SK-N-SH (cell line): ENCODE results near the gene TTC7B.

Experiments used
- CTCF ChIP-seq: fragments of 200-600 bp; sonication (generic); IDR thresholded peaks from 2 replicates; pipeline ENCODE4 v1.6.1; 2017; ENCODE audit warnings: antibody characterized with exemption, mild to moderate bottlenecking, moderate library complexity
- EZH2phosphoT487 ChIP-seq: fragments of 200-600 bp; sonication (generic); IDR thresholded peaks from 2 replicates; pipeline ENCODE4 v1.6.1; 2017; ENCODE audit warnings: low read depth, mixed run types, mild to moderate bottlenecking, antibody characterized with exemption, moderate library complexity, borderline replicate concordance
- FOSL2 ChIP-seq: IDR thresholded peaks from 2 replicates; pipeline ENCODE4 v1.4.0; 2012; ENCODE audit warnings: low read depth, mild to moderate bottlenecking, moderate library complexity, borderline replicate concordance
- FOXM1 ChIP-seq: IDR thresholded peaks from 2 replicates; pipeline ENCODE4 v1.4.0; 2012; ENCODE audit warnings: low read depth, mild to moderate bottlenecking
- POLR2AphosphoS5 ChIP-seq: IDR thresholded peaks from 2 replicates; pipeline ENCODE4 v1.6.1; 2012; ENCODE audit warnings: low read depth, low read length
- TCF12 ChIP-seq: IDR thresholded peaks from 2 replicates; pipeline ENCODE4 v1.4.0; 2012
- USF1 ChIP-seq: IDR thresholded peaks from 2 replicates; pipeline ENCODE4 v1.4.0; 2012; ENCODE audit warnings: low read depth, borderline replicate concordance

GRCh38 chr14:90574188-90575131, 241.8 kb downstream of the TTC7B start:
- TF ChIP-seq EZH2phosphoT487 = no peak
- no peak for TF ChIP-seq CTCF
- TF ChIP-seq FOSL2 = no peak
- TF ChIP-seq TCF12 = no peak
- no peak for TF ChIP-seq POLR2AphosphoS5
- no peak for TF ChIP-seq FOXM1
- no peak for TF ChIP-seq USF1
